NCI-H187 treated with DMSO at 0.1 percent for 48 hours (cell line): ENCODE results near the gene TMEM86B.

ENCODE experiments used
- DNase-seq: peaks from one replicate; lab custom pipeline; 2025; lab: John Stamatoyannopoulos, UW

TMEM86B gene

DNA sequence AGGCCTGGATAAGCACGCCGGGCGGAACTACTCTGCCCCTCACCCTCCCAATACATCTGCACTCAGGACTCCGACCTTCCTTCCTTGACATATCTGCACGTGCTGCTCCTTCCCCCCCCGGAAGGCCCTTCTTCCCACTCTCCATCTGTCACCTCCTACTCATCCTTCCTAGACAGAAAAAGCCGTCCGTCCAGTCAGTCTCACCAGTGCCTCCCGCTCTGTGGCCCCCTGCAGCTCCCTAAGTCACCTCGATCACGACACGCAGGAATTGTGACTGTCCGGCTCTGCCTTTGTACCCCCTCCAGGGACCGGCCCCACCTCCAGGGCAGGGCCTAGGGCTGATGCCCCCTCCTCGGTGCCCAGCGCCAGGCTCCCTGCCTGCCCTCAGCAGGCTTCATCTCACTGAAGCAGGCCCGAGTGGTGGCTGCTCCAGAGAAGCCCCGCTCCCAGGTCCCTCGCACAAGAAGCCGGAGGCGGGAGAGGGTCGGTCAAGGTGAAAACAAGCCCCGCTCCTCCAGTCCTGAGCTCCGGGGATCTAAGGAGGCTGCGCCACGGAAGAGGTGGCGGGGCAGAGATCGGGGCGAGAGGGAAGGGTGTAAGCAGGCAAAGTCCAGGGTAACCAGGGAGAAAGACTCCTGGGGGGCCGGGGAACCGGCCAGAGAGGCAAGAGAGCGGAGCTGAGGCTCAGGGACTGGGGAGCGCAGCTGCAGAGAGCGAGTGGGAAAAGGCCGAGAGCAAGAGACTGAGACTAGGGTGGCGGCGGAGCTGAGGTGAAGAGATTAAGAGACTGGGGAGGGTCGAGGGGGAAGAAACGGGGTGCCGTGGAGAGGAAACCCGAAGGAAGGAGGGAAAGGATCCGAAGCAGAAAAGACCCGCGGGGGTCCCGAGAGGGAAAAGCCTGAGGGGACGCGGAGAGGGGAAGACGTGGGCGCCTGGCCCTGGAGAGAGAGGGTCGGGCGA lies 29.2 kb upstream of the TMEM86B start:
- DNase-seq: no peak

- DNase-seq: no peak
These were observed 28.2 kb upstream of the TMEM86B start for GRCh38 chr19:55256562-55257460.

GRCh38 chr19:55255618-55256423 lies 27.3 kb upstream of the TMEM86B start:
- no peak for DNase-seq

GRCh38 chr19:55254625-55254977 lies 26.0 kb upstream of the TMEM86B start:
- no peak for DNase-seq

- DNase-seq: no peak
These were observed 25.5 kb upstream of the TMEM86B start for GRCh38 chr19:55253842-55254624.

DNA sequence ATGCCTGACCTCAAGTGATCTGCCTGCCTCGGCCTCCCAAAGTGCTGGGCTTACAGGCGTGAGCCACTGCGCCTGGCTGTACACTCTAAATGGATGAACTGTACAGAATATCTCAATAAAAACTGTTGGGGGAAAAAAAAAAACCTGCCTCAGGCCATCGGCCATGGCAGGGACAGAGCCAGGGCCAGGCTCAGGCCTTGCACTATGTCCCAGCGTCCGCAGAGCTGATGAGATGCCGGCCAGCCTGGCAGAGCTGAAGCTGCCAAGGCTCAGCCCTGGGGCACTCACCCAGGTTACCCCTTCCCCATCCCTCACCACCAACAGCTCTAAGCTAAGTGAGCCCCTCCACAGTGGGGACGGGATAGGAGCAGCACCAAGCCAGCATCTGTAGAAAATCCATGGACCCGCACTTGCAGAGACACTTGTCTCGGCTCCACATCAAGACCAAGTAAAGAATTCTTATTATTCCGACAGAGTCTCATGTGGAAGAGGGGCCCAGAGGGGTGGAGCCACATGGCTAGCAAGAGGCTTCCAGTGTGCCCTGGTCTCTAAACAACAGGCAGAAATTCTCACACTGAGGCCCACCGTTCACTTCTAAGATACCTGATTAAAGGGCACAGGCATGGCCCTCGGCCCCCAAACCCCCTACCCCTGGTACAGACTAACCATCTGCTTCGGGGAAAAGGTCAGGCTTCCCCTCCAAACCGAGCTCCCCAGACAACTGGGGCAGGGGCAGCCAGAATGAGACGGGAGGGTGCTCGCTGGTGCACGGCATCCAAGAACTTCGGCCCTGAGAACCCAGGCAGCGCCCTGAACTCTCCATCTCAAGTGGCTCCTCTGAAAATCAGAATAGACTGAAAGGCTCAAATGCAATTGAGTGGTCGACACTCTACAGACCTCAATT lies 24.4 kb upstream of the TMEM86B start:
- no peak for DNase-seq

GRCh38 chr19:55251341-55252081 lies 22.9 kb upstream of the TMEM86B start:
- no peak for DNase-seq

DNA sequence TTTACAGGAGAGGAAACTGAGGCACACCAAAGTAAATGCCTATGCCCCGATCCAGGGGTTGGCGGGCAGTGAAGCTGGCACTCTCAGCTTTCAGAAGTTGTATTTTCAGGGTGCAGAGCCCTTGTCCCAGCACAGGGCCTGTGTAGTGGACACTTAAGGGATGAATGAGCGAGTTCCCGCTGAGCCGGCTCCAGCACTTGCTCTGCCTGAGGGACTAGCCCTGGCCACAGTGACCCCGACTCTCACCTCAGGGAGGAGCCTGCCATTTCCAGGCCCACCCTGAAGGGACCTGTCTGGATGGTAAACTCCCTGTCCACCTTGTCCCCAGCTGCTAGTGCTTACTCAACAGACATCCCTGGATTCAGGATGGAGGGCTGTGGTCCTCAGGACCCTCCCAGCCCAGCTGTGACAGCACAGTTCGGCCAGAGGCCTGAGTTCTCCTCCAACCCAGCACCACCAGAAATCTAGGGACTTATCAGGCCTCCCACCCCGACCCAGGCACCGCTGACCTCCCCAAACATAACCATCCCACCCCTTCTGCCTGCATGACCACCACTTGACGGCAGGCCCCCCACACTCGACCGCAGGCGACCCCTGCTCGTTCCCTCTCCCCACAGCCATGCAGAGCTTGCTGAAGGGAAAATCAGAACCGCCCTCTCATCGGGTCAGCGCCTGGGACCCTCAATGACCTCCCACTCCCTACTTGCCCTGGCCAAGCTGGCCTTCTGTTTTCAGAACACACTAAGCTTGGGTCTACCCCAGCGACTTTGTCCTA lies 21.9 kb upstream of the TMEM86B start:
- DNase-seq: no peak

DNA sequence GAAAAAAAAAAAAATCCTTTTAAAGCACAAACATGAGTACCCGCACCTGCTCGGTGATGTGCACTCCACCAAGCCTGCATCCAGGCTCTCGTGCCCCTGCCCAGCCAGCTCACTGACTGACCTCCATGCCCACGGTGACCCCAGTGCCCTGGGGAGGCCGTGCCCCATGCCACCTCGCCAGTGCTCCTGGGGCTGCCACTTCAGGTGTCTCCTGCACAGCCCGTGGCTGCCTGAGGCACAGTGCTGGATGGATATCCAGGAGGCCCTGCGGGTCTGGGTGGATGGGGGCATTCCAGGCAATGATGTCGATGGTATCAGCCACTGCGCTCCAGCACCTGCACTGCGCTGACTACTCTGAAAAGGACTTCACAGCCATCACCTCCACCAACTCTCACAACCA lies 21.3 kb upstream of the TMEM86B start:
- no peak for DNase-seq

- no peak for DNase-seq
These were observed 20.1 kb upstream of the TMEM86B start for GRCh38 chr19:55248704-55249103.

DNA sequence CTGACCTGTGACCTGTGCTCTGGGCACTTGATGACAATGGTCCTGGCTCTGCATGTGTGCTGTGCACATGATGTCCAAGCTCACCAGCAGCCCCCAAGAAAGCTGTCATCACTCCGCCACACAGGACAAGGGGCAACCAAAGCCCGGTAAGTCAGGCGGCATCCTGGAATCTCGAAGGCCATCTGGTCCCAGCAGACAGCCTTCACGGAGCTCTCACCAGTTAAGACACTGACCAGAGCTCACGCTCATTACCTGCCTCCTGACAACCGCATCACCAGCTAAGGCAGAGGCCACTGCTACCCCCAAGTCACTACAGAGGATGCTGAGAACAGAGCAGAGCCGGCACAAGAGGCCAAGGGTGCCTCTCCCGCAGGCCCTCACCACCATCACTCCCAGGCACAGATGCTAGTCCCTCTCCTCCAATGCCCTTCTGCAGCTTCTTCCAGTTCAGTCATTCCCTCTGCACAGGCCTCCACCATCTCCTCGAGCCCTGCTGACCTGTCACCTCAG lies 19.7 kb upstream of the TMEM86B start:
- DNase-seq: no peak

DNA sequence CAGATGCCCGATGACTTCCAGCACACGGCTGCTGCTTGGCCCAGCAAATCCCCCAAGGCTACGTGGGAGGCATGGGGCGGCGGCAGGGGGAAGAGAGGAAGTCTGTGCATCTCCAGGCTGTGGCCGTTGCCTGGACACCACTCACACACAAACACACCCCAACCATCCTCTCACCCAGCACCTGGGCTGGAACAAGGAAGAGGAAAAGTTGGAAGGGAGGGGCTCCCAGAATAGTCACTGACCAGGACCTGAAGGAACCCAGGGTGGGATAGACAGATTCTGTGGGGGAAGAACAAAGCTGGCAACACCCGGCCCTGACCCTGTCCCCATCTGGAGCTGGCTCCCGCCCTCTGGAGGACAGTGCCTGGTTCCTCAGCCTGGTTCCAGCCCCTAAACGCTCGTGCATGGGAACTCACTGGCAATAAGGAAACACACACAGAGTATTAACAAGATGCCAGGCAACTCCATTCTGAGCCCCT lies 19.1 kb upstream of the TMEM86B start:
- DNase-seq: no peak

DNA sequence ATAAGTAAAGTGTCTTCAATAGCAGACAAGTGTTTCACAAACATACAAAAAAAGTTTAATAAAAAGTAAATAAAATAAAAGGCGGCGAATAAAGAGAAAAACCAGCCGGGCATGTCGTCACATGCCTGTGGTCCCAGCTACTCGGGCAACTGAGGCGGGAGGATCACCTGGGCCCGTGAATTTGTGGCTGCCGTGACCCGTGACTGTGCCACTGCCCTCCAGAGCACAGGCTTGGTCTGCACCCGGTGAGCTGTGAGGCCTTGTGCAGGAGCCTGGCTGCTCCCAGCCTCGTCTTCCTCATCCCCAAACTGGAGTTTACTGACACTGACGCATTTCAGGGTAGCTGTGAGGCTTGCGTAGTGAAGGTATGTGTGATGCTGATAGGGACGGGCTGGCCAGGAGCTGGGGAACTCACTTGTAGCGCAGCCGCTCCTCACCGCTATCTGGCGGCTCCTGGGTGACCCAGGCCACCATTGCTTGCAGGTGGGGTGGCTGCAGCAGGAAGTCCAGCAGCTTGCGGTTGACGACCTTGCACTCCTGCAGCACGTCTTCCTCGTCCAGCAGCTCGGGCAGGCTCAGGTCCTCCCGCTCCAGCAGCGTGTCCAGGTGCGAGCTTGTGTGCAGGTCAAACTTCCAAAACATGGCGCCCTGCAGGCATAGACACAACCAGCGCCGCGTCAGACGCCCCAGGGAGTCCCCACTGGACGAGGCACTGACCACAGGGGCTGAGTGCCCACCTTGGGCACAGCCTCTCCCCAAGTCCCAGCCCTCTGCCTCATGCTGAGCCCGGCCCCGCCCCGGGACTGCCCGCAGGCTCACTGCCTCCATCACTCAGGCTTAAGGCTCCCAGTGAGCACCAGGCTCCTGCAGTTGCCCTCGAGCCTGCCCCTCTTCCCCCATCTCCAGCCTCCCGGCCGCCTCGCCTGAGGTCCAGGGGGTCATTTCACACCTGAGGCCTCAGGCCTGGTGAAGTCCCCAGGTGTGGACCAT lies 18.2 kb upstream of the TMEM86B start:
- no peak for DNase-seq

GRCh38 chr19:55245236-55245904 lies 16.8 kb upstream of the TMEM86B start:
- no peak for DNase-seq

GRCh38 chr19:55244004-55244680 lies 15.6 kb upstream of the TMEM86B start:
- DNase-seq: no peak

DNA sequence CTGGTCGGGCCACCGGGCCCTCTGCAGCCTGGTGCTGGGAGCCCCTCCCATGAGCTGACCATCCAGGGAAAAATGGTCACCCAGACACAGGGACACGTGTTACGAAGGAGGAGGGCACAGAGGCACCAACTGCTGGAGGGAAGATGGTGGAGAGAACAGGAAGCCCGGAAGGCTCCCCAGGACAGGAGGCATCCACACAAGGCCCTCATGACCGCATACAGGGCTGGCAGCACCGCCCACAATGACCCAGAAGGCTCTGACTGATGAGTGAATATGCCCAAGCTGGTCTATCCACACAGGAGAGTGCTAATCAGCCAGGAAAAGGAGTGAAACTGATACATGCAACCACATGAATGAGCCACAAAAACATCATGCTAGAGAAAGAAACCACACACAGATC lies 14.0 kb upstream of the TMEM86B start:
- DNase-seq: no peak
